Uterus (tissue), 4 donors: ENCODE results near the gene BDKRB2. TPM values are rescaled to one million over a fixed set of nuclear protein-coding genes. Genes with fewer than 3 reads are reported as not detected.

ENCODE experiments used
- DNase-seq, 2 donors: peaks; one replicate each; pipeline ENCODE4 v3.0.0-alpha.2; 2019 to 2020
- H3K27ac ChIP-seq, 2 donors: fragments of 200-600 bp; sonication (generic); 1 replicate in 1 of 2; 2 replicates in 1 of 2; pipeline ENCODE4 v1.5.1; 2016 to 2018
- H3K27me3 ChIP-seq, 2 donors: fragments of 200-600 bp; sonication (generic); one replicate each; pipeline ENCODE4 v1.5.1; 2018 to 2019; ENCODE audit warnings: control low read depth in 1 of 2
- H3K36me3 ChIP-seq, 2 donors: fragments of 200-600 bp; sonication (generic); one replicate each; pipeline ENCODE4 v1.5.1; 2019; ENCODE audit warnings: control low read depth in 1 of 2
- H3K4me1 ChIP-seq, 2 donors: fragments of 200-600 bp; sonication (generic); one replicate each; pipeline ENCODE4 v1.5.1; 2018 to 2019; ENCODE audit warnings: control low read depth in 1 of 2
- H3K4me3 ChIP-seq, 2 donors: fragments of 200-600 bp; sonication (generic); 1 replicate in 1 of 2; 2 replicates in 1 of 2; pipeline ENCODE4 v1.5.1; 2018 to 2019; ENCODE audit warnings: mild to moderate bottlenecking in 1 of 2
- H3K9me3 ChIP-seq, 2 donors: fragments of 200-600 bp; sonication (generic); one replicate each; pipeline ENCODE4 v1.5.1; 2019; ENCODE audit warnings: control low read depth in 1 of 2
- POLR2A ChIP-seq, 2 donors: fragments of 450-650 bp; IDR thresholded peaks; one replicate each; pipeline ENCODE4 v1.6.1; 2016; ENCODE audit warnings: antibody characterized with exemption in 2 of 2, mild to moderate bottlenecking in 1 of 2, moderate library complexity in 1 of 2
- intact Hi-C: fragments of 100-400 bp; cut with DNase I; formaldehyde crosslinking; loops from one replicate; pipeline ENCODE4 v1.15.1; 2023; ENCODE audit warnings: low total_unique reads
- total RNA-seq, 4 donors: library from RNA; depleted of rRNA in 3 of 4; stranded (reverse); fragments of >200 nt in 3 of 4; gene quantifications; one replicate each; pipeline versions ENCODE4 v1.1.0 to v1.2.4, GENCODE V29; 2014 to 2023
- TF ChIP-seq, protein P1 (sequence below), 4 experiments: fragments of 200-600 bp in 2 of 4; fragments of 450-650 bp in 2 of 4; sonication (generic) in 2 of 4; IDR thresholded peaks; one replicate each; pipeline ENCODE4 v1.5.1; 2016 to 2019; ENCODE audit warnings: antibody characterized with exemption in 4 of 4, mild to moderate bottlenecking in 2 of 4, moderate library complexity in 1 of 4
- donor health status: DM: yes; HTN: yes; CAD: no.

The BDKRB2 gene
- total RNA-seq, 4 donors from 2014 or later, result 4.4 to 34.6 (median 11.1) TPM

DNA sequence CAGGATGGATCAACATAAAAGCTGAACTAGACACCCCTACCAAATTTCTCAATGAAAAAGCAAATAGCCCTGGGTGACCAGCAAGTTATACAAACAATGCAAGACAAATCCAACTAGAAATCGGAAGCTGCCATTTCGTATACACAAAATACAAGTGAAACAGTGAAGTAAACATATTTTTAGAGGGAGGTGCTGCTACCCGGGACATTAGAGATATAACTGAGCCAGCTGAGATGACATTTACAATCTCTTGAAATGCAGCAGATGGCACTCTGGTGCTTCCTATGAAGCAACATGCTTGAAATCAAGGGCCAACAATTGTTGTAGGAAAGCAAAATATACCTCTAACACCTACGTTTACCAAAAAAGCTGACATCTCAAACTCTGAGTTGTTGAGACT is 76.8 kb downstream of the BDKRB2 start:
- H3K4me3 ChIP-seq, result no peak overlapping the region
- H3K36me3 ChIP-seq, result no peaks in the 10 kb centered on the region
- no peaks in the 10 kb centered on the region for H3K4me1 ChIP-seq
- no peaks in the 10 kb centered on the region for H3K27me3 ChIP-seq
- no peaks in the 10 kb centered on the region for H3K9me3 ChIP-seq
- TF ChIP-seq, protein P1, sequence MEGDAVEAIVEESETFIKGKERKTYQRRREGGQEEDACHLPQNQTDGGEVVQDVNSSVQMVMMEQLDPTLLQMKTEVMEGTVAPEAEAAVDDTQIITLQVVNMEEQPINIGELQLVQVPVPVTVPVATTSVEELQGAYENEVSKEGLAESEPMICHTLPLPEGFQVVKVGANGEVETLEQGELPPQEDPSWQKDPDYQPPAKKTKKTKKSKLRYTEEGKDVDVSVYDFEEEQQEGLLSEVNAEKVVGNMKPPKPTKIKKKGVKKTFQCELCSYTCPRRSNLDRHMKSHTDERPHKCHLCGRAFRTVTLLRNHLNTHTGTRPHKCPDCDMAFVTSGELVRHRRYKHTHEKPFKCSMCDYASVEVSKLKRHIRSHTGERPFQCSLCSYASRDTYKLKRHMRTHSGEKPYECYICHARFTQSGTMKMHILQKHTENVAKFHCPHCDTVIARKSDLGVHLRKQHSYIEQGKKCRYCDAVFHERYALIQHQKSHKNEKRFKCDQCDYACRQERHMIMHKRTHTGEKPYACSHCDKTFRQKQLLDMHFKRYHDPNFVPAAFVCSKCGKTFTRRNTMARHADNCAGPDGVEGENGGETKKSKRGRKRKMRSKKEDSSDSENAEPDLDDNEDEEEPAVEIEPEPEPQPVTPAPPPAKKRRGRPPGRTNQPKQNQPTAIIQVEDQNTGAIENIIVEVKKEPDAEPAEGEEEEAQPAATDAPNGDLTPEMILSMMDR (IDR thresholded peaks at IDR 0.05), result no peak
- no peak for TF ChIP-seq POLR2A (IDR thresholded peaks at IDR 0.05)
- intact Hi-C loops, result no loop called here
- no peak for DNase-seq
- H3K27ac ChIP-seq, result no peak overlapping the region

DNA sequence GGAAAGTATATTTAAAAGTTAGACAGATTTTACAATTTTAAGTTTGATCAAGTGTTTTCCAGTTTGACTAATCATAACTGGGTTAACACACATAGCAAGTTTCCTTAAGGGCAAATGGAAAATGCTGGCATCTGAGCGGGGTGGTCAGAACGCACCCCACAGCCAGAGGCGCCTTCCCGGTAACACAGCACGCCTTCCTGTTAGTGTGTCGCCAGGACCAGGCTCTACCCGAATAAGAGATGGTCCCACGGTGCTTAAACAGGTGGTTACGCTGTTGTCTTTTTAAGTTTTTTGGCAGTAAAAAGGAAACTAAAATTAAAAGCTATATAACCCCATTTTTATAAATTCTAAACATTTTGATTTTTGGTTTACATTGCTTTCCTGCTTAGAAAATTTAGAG is 79.4 kb downstream of the BDKRB2 start:
- Histone ChIP-seq H3K9me3 (no peaks in the 10 kb centered on the region), H3K36me3 (no peaks in the 10 kb centered on the region), H3K4me1 (no peaks in the 10 kb centered on the region), H3K27ac (no peak overlapping the region), H3K4me3 (no peak overlapping the region), H3K27me3 (no peaks in the 10 kb centered on the region)
- no peak for DNase-seq
- TF ChIP-seq, protein P1 (IDR thresholded peaks at IDR 0.05), result no peak
- no peak for TF ChIP-seq POLR2A (IDR thresholded peaks at IDR 0.05)
- intact Hi-C loops, result no loop called here

DNA sequence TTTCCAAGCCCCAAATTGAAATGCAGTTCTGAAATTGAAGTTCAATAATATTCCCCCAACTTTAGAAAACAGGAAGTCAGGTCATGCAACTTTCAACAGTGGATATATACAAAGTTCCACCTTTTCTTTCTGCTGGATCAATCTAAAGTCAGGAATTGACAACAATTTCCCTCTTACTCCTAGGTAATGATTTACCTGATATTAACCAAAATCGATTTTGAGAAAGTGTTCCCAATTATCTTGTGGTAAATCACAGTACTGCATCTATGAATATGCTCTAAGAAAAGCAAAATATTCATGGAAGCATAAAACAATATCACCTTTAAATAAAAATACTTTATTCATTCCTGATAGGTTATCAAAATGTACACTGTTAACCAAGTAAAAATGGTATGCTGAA is 79.8 kb downstream of the BDKRB2 start:
- no peak for TF ChIP-seq POLR2A (IDR thresholded peaks at IDR 0.05)
- TF ChIP-seq, protein P1 (IDR thresholded peaks at IDR 0.05), result no peak

DNA sequence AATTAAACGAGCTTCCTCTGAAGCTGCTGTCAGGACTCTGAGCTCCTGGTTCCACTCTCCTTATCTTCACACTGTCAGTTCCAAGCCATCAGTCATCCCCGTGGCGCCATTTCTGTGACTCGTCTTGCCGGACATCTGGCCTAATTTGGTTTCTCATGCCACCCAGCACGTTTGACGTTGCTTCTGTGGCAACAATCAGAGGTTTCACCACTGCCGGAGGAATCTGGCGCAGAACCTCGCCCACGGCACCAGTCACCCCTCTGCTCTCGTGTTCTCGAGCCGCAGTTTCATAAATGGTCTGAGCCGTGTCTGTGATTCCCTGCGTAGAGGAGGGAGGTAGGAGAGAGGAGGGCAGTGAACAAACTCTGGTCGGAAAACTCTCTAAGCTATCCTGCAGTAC is 81.0 kb downstream of the BDKRB2 start:
- intact Hi-C loops, result no loop called here
- Histone ChIP-seq H3K27ac (peak overlapping the region; percentile 2 to 6), H3K9me3 (no peaks in the 10 kb centered on the region), H3K4me3 (no peak overlapping the region), H3K36me3 (no peaks in the 10 kb centered on the region), H3K4me1 (no peaks in the 10 kb centered on the region), H3K27me3 (no peaks in the 10 kb centered on the region)
- peak; percentile 43 to 58 for DNase-seq
- no peak for TF ChIP-seq POLR2A (IDR thresholded peaks at IDR 0.05)
- TF ChIP-seq, protein P1 (IDR thresholded peaks at IDR 0.05), result no peak

More for the DNA sequence above, 79.8 kb downstream of the BDKRB2 start:
- H3K27ac ChIP-seq, result no peak overlapping the region
- no peaks in the 10 kb centered on the region for H3K4me1 ChIP-seq
- no peaks in the 10 kb centered on the region for H3K9me3 ChIP-seq
- H3K36me3 ChIP-seq, result no peaks in the 10 kb centered on the region
- intact Hi-C loops, result no loop called here
- no peaks in the 10 kb centered on the region for H3K27me3 ChIP-seq
- H3K4me3 ChIP-seq, result no peak overlapping the region
- no peak for DNase-seq

DNA sequence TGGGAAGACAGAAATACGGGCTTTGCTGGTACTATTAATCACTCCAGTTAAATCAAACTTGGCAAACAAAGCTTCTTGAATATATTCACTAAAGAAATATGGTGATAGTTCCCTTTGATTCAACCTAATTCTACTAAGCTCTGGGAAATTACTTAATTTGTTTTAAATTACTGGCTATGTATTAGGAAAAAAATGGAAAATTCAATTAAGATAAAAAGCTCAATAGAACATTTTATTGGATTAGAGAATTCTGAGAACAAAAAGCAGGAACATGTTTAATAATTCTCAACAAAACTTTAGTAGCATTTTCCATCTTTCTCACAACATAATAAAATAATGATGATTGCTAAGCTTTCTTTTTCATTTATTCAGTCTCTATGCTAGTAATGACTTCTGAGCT is 81.6 kb downstream of the BDKRB2 start:
- Histone ChIP-seq H3K27me3 (no peaks in the 10 kb centered on the region), H3K4me3 (no peak overlapping the region), H3K27ac (peak overlapping the region; percentile 2 to 6), H3K9me3 (no peaks in the 10 kb centered on the region), H3K4me1 (no peaks in the 10 kb centered on the region), H3K36me3 (no peaks in the 10 kb centered on the region)
- intact Hi-C loops, result no loop called here
- no peak for DNase-seq
- no peak for TF ChIP-seq POLR2A (IDR thresholded peaks at IDR 0.05)
- TF ChIP-seq, protein P1 (IDR thresholded peaks at IDR 0.05), result no peak
